ENCODE data around the gene TMEM259. TPM values are rescaled to one million over a fixed set of nuclear protein-coding genes. Genes with fewer than 3 reads are reported as not detected.

The TMEM259 gene
- total RNA-seq, 1 experiment from 2014 or later = 171 TPM

- Histone ChIP-seq H2BK20ac (ENCODE audit: low read depth, low read length, poor library complexity, severe bottlenecking) (no peak overlapping the region), H3K18ac (ENCODE audit: insufficient read length, low read depth, low read length) (peak overlapping the region; percentile 80), H3K79me2 (ENCODE audit: insufficient read depth, low read length) (peaks cover 43% of the 10 kb centered on the region; the same call in 1 of the 2 replicates), H4K20me1 (ENCODE audit: control insufficient read depth, insufficient read depth, insufficient read length) (no peaks in the 10 kb centered on the region), H2BK15ac (ENCODE audit: low read depth, low read length) (no peak overlapping the region), H3K9ac (ENCODE audit: extremely low read depth, insufficient read length, low read length) (peak overlapping the region; percentile 67), H3K79me1 (ENCODE audit: insufficient read depth, low read depth, low read length, poor library complexity, severe bottlenecking) (peaks cover 6% of the 10 kb centered on the region), H3K23ac (ENCODE audit: insufficient read length, low read depth, low read length) (no peak overlapping the region), H3K56ac (ENCODE audit: insufficient read length, low read depth, low read length) (no peak overlapping the region), H2BK5ac (ENCODE audit: insufficient read length, low read length) (no peak overlapping the region), H3K27me3 (ENCODE audit: insufficient read depth, low read length) (no peaks in the 10 kb centered on the region), H3K9me3 (ENCODE audit: control insufficient read depth, low read depth, low read length) (no peaks in the 10 kb centered on the region), H4K91ac (ENCODE audit: insufficient read length, low read depth, low read length) (no peak overlapping the region), H3K4ac (ENCODE audit: low read depth, low read length) (no peak overlapping the region), H4K5ac (ENCODE audit: insufficient read length, low read depth, low read length) (no peak overlapping the region), H3T11ph (ENCODE audit: low read length) (no peak overlapping the region), H2AFZ (ENCODE audit: low read length) (no peak overlapping the region), H4K8ac (replicated peaks; ENCODE audit: insufficient read length, low read depth, low read length) (no peak overlapping the region), H3K4me1 (ENCODE audit: insufficient read depth, low read length) (no peaks in the 10 kb centered on the region; the same call in 1 of the 2 replicates), H3K4me2 (ENCODE audit: insufficient read depth, insufficient read length, low read length) (peak overlapping the region; percentile 64), H2BK12ac (ENCODE audit: insufficient read length, low read depth, low read length) (no peak overlapping the region), H3K27ac (ENCODE audit: insufficient read length, low read depth, low read length) (no peak overlapping the region), H2BK120ac (ENCODE audit: low read depth, low read length, poor library complexity, severe bottlenecking) (no peak overlapping the region), H2AK5ac (ENCODE audit: insufficient read length, low read length) (no peak overlapping the region), H3K23me2 (ENCODE audit: insufficient read length, low read depth, low read length, poor library complexity, severe bottlenecking) (peaks cover 10% of the 10 kb centered on the region), H3K14ac (ENCODE audit: insufficient read depth, low read length) (peak overlapping the region; percentile 88)
- Mint-ChIP-seq H3K36me3 (ENCODE audit: insufficient read depth in 1 of 3, low read depth in 3 of 3) (peaks cover 0 to 7% (median 0%) of the 10 kb centered on the region in 3 experiments; a peak in 3 of 7 replicates), H3K27ac (peak overlapping the region; percentile 55 to 94 (median 72); a peak in 4 of 7 replicates), H3K4me1 (peaks cover 19 to 37% of the 10 kb centered on the region in 2 experiments), H3K4me3 (peak overlapping the region; percentile 89 to 91), H3K9me3 (no peaks in the 10 kb centered on the region; a peak in 1 of 5 replicates), H3K27me3 (ENCODE audit: low read depth) (no peaks in the 10 kb centered on the region; the same call in 1 of the 2 replicates)
- no peak for DNase-seq
- no CpG with 5 or more reads among the region's 60 CpGs for WGBS (ENCODE audit: extremely low coverage, insufficient read length, low lambda C conversion rate)
- no peak for TF ChIP-seq CTCF (conservative IDR thresholded peaks at IDR 0.05)
Measured at GRCh38 chr19:1019980-1020867, 699 bp downstream of the TMEM259 start.

Data from H9 (cell line).